ENCODE data around the gene KDM8. TPM values are rescaled to one million over a fixed set of nuclear protein-coding genes. Genes with fewer than 3 reads are reported as not detected.

KDM8 gene
- total RNA-seq = 1.7 and 1.8 TPM in 2 replicates

GRCh38 chr16:27203507-27204311, at the start of gene KDM8:
Gene KDM8, plus strand, starts transcription at chr16:27203526. Its CDS starts 6,598 bp downstream, at chr16:27210124.
- Histone ChIP-seq H3K4me3 (ENCODE audit: low read depth, low read length) (peak within 1 kb of the TSS; percentile 94), H3K27me3 (ENCODE audit: control insufficient read depth, insufficient read depth, low read length) (no peaks in the 10 kb centered on the region), H3K36me3 (ENCODE audit: control insufficient read depth, insufficient read depth, low read length) (no peaks in the 10 kb centered on the region)
- DNase-seq (ENCODE audit: low read depth) = peak; percentile 98
- no peak for FAIRE-seq
- no peak for TF ChIP-seq CTCF (IDR thresholded peaks at IDR 0.05; ENCODE audit: insufficient read depth, low read length, severe bottlenecking)

DNA sequence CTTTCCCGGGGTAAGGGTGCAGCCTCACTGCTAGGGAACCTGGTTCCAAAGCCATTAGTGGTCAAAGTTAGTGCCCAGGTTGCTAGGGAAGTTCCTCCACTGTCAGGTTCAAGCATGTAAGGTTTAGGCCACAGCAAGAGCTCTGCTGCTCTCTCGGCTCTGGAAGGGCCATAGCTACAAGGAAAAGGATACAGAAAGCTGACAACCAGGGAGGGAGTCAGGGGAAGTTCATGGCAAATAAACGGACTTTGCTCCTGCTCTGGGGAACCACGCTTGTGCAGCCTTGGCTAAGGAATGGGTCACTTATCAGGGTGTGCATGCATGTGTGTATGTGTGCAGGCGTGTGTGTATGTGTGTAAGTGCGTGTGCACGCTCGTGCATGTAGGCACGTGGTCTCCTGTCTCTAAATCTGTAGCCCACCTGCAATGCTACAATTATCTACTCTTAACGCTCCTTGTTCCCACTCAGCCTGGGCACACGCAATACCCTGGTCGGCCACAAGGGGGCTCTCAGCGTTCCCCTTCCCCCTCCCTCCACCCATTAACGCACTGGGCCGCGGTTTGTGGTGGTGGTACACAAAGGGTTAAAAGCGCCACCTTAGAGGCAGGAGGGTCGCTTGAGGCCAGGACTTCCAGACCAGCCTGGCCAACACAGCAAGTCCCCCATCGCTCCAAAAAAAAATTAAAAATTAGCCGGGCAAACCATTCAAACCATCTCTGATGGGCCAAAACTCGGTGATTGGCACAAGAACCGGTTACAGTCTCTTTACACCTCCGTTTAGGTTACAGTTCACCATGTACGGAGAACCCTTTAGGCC, 48.4 kb upstream of the KDM8 start:
- H3K27me3 ChIP-seq (ENCODE audit: control insufficient read depth, insufficient read depth, low read length) = no peaks in the 10 kb centered on the region
- H3K36me3 ChIP-seq (ENCODE audit: control insufficient read depth, insufficient read depth, low read length) = no peaks in the 10 kb centered on the region
- peak; percentile 98 for TF ChIP-seq CTCF (IDR thresholded peaks at IDR 0.05; ENCODE audit: insufficient read depth, low read length, severe bottlenecking)
- DNase-seq (ENCODE audit: low read depth) (peak; percentile 4), FAIRE-seq (no peak)
- no peak overlapping the region for H3K4me3 ChIP-seq (ENCODE audit: low read depth, low read length)

DNA sequence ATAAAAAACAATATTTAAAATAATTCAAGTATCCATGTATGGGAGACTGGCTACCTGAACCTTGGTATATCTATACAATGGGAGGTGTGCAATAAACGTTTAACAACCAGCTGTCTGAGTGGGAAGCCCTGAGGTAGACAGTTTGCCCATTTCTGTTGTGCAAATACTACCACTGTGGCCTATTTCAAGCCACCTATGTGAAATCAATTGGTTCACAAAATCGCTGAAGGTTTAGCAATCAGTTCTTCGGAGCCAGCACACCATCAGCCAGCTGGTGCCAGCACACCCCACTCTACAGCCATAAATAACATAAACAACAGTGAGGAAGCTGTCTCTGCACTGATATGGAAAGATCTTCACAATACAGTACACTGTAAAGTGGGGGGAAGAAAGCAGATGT, 46.7 kb upstream of the KDM8 start:
- Histone ChIP-seq H3K27me3 (ENCODE audit: control insufficient read depth, insufficient read depth, low read length) (no peaks in the 10 kb centered on the region), H3K36me3 (ENCODE audit: control insufficient read depth, insufficient read depth, low read length) (no peaks in the 10 kb centered on the region), H3K4me3 (ENCODE audit: low read depth, low read length) (no peak overlapping the region)
- DNase-seq (ENCODE audit: low read depth) (no peak), FAIRE-seq (no peak)
- no peak for TF ChIP-seq CTCF (IDR thresholded peaks at IDR 0.05; ENCODE audit: insufficient read depth, low read length, severe bottlenecking)

DNA sequence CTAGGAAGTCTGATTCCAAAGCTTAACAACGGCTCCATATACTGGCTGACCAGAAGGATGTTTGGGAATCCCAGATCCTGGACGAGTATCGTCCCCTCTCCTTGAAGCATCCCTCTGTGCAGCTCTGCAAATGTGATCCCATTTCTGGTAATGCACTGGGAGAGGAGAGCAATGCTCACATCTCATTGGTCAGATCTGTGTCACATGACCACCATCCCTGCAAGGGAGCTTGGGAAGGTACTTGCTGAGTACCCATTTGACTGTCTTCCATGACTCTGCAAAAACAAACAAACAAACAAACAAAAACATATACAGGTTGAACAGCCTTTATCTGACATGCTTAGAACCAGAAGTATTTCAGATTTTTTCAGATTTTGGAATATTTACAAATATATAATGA, 41.9 kb upstream of the KDM8 start:
- DNase-seq (ENCODE audit: low read depth) (no peak), FAIRE-seq (no peak)
- Histone ChIP-seq H3K27me3 (ENCODE audit: control insufficient read depth, insufficient read depth, low read length) (no peaks in the 10 kb centered on the region), H3K4me3 (ENCODE audit: low read depth, low read length) (no peak overlapping the region), H3K36me3 (ENCODE audit: control insufficient read depth, insufficient read depth, low read length) (no peaks in the 10 kb centered on the region)
- TF ChIP-seq CTCF (IDR thresholded peaks at IDR 0.05; ENCODE audit: insufficient read depth, low read length, severe bottlenecking) = no peak

- FAIRE-seq (no peak), DNase-seq (ENCODE audit: low read depth) (no peak)
- Histone ChIP-seq H3K36me3 (ENCODE audit: control insufficient read depth, insufficient read depth, low read length) (no peaks in the 10 kb centered on the region), H3K27me3 (ENCODE audit: control insufficient read depth, insufficient read depth, low read length) (no peaks in the 10 kb centered on the region), H3K4me3 (ENCODE audit: low read depth, low read length) (no peak overlapping the region)
- no peak for TF ChIP-seq CTCF (IDR thresholded peaks at IDR 0.05; ENCODE audit: insufficient read depth, low read length, severe bottlenecking)
Observed at GRCh38 chr16:27164352-27164751, 39.0 kb upstream of the KDM8 start.

Measured in bronchial epithelial cell (primary cell).